COLO668 (cell line): Measurements from ENCODE around the gene ARHGEF39.
"Not testable (repeated sequence)": the region's sequence is repeated elsewhere in the genome, so short reads cannot be mapped to it uniquely, and the experiment has no call there.

Source experiments
- DNase-seq: peaks from one replicate; lab custom pipeline; 2025; ENCODE audit not compliant: unreplicated experiment; lab: John Stamatoyannopoulos, UW

The ARHGEF39 gene

DNA sequence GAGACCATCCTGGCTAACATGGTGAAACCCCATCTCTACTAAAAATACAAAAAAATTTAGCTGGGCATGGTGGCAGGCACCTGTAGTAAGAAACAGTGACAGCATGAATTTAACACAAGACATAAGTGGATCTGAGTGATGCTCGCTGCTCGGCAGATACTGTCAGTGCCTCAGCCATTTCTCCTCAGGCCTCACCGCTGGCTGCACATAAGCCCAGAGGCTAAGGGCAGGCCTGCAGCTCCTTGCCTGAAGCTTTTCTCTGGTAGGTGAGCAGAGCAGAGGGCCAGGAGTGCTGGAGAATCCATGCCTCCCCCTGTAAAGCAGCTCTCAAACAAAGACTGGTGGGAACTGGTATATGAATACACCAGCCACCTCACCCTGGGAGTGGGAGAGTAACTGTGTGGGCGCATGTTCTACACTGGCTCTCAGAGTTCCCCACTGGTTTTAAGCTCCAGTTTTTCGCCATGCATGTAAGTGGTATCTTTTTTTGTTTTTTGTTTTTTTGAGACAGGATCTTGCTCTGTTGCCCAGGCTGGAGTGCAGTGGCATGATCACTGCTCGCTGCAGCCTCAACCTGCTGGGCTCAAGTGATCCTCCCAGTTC, 36.5 kb downstream of the ARHGEF39 start:
- no peak for DNase-seq

DNA sequence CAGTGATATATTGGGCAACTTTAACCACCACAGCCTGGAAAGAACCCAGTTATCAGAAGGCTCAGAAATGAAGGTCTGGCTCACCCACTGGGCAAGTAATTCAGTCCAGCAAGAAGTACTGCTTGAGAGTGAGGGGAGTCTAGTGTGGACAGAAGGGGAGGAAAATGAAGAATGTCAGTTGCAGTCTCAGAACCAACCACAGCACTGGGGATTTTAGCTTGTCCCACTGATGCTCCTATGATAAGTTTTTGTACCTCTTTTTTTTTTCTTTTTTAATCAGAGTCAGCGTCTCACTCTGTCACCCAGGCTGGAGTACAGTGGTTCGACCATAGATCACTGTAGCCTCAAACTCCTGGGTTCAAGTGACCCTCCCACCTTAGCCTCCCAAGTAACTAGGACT, 37.4 kb downstream of the ARHGEF39 start:
- no peak for DNase-seq

DNA sequence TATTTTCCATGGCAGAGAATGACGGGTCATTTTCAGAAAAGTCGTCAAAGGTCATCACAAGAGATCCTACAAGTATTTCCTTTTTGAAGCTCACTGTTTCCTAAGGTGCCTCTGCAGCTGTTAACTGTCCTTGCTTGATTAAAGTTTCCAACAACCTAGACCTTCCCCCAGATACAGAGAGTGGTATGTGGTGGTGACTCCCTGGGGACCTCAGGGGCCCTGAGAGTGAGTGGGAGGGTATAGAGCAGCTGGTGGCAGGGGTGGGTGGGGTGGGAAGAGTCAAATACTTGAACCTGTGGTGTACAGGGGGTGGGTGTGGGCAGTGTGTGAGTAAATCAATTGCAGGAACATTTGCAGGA, 45.2 kb downstream of the ARHGEF39 start:
- DNase-seq, result no peak

DNA sequence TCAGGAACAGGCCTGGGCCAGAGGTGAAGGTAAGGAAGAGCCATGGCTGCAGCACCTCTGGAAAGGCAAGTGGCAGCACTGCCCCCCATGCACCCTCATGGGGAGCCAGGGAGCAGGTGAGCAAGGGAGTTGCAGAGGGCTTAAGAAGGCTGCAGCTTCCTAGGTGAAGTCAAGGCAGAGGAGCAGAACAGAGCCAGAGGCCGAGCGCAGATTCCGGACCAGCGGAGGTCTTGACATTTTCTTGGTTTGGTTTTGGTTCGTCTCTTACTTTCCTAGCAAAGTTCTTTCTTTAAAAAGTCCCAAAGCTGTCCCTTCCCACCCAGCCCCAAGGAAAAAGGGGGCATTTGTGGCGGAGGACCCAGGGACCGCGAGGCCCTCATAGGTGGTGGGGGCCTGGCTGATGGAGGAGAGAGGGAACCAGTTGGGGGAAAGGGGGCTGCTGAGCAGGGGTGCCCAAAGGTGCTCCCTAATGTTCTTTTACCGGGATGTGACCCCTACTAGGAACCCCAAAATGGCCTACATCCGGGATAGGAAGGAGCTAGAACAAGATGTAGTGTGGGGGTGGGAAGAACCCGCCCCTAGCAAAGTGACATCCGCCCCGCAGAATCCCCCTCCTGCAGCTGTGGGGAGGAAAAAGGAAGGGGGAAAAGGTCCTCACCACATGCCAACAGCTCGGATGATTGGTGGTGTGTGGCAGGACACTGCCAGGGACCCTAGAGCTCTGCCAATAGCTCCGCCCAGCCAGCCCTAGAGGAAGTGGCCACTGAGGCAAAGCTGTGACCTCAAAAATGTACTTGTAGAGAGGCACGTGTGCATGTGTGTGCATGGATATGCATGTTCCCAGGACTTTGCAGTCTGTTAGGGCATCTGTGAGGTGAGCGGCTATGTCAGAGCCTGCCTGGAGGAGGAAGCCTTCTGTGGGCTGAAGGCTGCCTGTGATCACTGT, 45.9 kb downstream of the ARHGEF39 start:
- no peak for DNase-seq

DNA sequence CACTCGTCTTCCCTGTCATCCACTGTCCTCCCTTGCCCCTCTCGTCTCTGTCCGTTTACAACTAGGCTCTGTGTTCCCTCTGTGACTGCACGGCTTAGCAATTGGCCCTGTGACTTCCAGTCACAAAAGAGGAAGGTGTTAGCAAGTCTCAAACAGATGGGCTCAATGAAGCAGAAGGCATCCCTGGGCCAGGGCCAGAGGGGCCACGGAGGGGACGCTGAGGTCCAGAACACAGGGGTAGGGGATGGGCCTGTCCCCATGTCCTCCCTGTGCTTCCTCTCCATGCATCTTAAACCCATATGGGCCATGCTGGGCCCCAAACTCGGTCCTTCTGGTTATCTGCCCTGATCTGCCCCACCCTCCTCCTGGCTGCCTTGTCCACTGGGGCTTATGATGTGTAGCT, 46.7 kb downstream of the ARHGEF39 start, which contains the start of gene CD72:
CD72 (minus strand) TSS at position 89 of the 403 bp plus-strand sequence. CDS start 110 bp downstream, outside the sequence.
- no peak for DNase-seq

DNA sequence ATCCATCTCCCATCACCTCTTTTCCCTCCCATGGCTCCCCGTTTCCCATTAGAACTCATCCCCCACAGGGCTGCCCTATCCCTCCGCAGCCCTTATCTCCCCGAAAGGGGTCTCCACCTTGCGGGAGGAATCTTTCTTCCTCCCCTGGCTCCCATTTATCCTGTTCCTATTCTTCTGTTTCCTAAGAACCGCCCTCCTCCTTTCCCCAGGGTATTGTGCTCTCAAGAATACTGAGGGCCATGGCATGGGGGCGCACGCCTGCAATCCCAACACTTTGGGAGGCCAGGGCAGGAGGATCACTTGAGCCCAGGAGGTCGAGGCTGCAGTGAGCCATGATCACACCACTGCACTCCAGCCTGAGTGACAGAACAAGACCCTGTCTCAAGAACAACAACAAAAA, 47.4 kb downstream of the ARHGEF39 start:
- DNase-seq, result no peak

DNA sequence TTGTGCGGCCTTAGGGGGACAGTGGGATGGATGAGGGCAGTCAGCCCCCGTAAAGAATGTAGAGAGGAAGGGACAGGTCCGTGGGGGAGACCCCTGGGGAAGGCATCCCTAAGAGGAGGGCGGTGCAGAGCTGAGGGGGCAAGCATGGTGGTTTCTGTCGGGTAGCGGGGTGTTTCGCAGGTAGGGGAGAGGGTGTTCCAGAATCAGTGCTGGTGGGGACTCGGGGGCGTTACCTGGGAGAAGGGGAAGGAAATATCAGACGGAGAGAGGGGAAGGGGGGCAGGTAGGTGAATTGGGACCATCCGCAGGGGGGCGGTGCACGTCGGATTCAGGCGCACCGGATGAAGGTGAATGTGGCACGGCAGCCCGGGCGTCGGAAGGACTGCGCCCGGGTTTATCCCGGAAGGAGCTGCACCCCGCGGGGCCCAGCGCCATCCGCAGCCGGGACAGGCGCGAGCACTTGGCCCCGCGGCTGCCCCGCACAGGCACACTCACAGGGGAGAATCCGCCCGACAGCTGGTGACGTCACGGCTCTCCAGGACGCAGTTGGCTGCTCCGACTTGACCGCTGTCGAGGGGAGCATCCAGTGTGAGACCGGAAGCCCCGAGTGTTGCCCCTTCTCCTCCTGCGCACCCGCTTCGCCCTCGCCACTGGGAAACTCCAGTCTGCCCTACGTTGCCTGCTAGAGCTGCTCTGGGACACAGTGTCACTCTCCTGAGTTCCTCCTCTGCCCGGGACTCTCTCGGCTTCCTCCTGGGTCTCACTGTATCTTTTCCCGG, 48.1 kb downstream of the ARHGEF39 start:
- peak; percentile 52 for DNase-seq

DNA sequence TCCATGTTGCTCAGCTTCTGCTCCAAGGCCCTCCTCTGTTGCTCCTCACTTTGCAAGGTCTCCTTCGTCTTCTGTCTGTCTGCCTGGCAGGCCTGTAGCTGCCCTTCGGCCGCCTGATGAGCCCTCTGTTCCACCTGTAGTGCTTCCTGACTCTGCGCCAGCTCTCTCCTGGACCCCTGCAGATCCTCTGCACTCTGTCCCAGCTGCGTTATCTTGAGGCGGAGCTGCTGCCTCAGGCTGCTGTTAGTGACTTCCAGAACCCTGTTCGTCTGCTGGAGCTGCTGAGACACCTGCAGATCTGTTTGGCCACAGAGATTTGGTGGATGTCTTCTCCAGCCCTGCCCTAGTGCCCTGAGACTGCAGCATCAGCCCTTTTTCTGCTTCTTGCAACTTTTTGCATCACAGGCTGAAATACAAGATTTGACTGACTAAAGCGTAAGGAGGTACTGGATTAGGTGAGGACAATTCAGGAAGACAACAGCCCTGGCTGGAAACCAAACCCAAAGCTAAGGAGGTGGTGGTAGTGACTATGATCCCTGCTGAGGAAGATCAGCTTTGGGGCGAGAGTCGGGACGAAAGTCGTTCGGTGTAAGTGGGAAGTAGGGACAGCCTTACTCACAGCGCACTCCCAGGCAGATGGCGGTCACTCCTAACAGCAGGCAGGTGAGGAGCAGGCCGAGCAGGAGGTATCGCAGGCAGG, 48.9 kb downstream of the ARHGEF39 start:
- no peak for DNase-seq

DNA sequence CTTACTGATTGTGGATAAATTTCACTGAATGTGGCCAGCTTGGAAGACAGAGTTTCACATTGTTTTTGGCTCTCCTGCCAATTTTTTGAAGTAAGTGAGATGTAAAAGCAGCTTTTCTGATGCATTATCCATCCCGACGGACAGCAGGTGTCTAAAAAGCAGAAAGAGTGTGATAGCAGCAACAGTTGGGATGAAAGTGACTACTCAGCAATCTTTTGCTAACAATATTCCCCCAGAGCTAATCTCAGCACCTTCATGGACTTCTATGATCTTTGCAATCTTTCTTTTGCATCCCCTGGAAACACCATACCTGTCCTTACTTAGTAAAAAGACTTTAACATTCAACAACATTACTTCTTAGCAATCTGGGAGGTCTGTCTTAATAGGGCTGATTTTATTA, 52.2 kb downstream of the ARHGEF39 start:
- DNase-seq, result no peak

DNA sequence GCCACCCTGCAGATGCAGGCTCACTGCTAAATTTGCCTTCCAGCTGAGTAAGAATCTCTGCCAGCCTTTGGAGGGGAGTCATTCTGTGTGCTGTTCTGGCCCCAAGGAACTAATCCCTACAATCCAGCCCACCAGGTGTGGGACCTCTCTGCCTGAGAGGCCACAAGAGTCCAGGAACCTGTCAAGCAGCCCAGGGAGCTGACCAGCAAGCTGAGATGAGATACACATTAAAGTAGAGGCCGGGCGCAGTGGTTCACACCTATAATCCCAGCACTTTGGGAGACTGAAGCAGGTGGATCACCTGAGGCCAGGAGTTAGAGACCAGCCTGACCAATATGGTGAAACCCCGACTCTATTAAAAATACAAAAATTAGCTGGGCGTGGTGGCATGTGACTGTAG, 52.9 kb downstream of the ARHGEF39 start:
- not testable (repeated sequence) for DNase-seq

DNA sequence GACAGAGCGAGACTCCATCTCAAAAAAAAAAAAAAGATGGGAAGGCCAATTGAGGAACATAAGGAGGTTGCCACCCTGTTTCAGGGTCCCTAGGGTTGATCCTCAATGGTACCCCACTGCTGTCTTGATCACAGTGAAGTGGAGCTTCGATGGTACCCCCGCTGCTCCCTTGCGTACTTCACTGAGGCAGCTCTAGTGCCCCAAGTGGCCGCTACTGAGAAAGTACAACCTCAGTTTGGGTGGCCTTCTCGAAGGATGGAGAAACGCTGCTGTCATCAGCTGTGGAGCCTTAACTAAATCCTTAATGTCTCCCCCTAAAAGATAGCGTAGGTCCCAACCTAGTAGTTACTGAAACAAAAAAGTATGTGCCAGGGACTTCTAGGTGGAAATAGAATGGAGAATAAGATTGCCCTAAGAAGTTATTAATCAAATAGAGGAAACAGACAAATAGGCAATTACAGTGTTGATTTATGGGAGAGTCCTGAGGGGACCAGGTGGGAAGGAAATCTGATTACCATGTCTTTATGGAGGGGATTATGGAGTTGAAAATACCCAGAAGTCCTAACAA, 53.7 kb downstream of the ARHGEF39 start:
- peak; percentile 24 for DNase-seq

DNA sequence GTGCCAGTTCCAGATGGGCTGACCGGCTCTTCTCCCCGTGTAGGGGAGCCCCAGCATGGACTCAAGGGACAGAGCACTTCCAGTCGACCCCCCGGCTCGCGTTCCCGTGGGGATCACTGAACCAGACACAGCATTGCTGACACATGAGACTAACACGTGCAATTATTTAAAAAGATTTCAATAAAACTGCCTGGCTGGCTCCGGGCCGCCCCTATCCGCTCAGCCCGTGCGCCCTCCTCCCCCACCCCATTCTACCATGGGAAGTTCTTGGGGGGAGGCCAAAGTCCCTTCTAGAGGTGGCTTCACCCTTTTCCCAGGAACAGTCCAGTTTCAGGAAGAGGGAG, 55.2 kb downstream of the ARHGEF39 start:
- DNase-seq, result no peak
